Activated CD8-positive, alpha-beta T cell treated with anti-CD3 and anti-CD28 coated beads for 36 hours (primary cell): ENCODE results near the gene ZNF609. TPM values are rescaled to one million over a fixed set of nuclear protein-coding genes. Genes with fewer than 3 reads are reported as not detected.
A peak's percentile ranks its signal among the peaks of the same experiment; 100 is the strongest.

Experiments
- ATAC-seq: fragments of 200-7000 bp; cut with Tn5 transposase; one replicate; pipeline ENCODE4 v1.10.0; 2021; ENCODE audit warnings: mild to moderate bottlenecking, moderate library complexity
- CTCF ChIA-PET: fragments of 350-600 bp; sonication (Branson Sonifier 250); formaldehyde crosslinking; loops from one replicate; lab custom pipeline; 2021; ENCODE audit warnings: antibody characterized with exemption; lab: Charles Lee
- POLR2A ChIA-PET: fragments of 350-600 bp; sonication (Branson Sonifier 250); formaldehyde crosslinking; loops from one replicate; lab custom pipeline; 2021; ENCODE audit warnings: antibody characterized with exemption; lab: Charles Lee
- DNase-seq: peaks from one replicate; pipeline ENCODE4 v3.0.0-alpha.2; 2020
- H3K27ac Mint-ChIP-seq: one replicate; pipeline ENCODE4 v1.8.0; 2021; ENCODE audit warnings: mild to moderate bottlenecking, mixed read lengths
- H3K27me3 Mint-ChIP-seq: one replicate; pipeline ENCODE4 v1.8.0; 2021; ENCODE audit warnings: mixed read lengths
- H3K36me3 Mint-ChIP-seq: one replicate; pipeline ENCODE4 v1.8.0; 2021; ENCODE audit warnings: low read depth, mixed read lengths
- H3K4me1 Mint-ChIP-seq: one replicate; pipeline ENCODE4 v1.8.0; 2021; ENCODE audit warnings: low read depth, mixed read lengths
- H3K4me3 Mint-ChIP-seq: one replicate; pipeline ENCODE4 v1.8.0; 2021; ENCODE audit warnings: mild to moderate bottlenecking, moderate library complexity, mixed read lengths
- H3K9me3 Mint-ChIP-seq: one replicate; pipeline ENCODE4 v1.8.0; 2021; ENCODE audit warnings: mixed read lengths
- CTCF ChIP-seq: fragments of 200-600 bp; IDR thresholded peaks from one replicate; pipeline ENCODE4 v1.8.0; 2022; ENCODE audit warnings: antibody characterized with exemption, mild to moderate bottlenecking
- intact Hi-C: fragments of 100-400 bp; cut with micrococcal nuclease; formaldehyde crosslinking; loops from one replicate; pipeline ENCODE4 v1.10.0; 2022
- total RNA-seq, 2 experiments: library from RNA; stranded (reverse); gene quantifications; one replicate each; pipeline ENCODE4 v1.2.3, GENCODE V29; 2021

ZNF609 gene
- total RNA-seq, 2 experiments from 2014 or later = 37.2 to 39.6 TPM

GRCh38 chr15:64426845-64427465 lies 33.4 kb upstream of the ZNF609 start:
- peak; percentile 52 for TF ChIP-seq CTCF
- Mint-ChIP-seq H3K4me1 (peaks cover 40% of the 10 kb centered on the region), H3K27me3 (no peaks in the 10 kb centered on the region), H3K36me3 (peaks cover 21% of the 10 kb centered on the region), H3K4me3 (no peak overlapping the region), H3K9me3 (no peaks in the 10 kb centered on the region), H3K27ac (peak overlapping the region; percentile 61)
- DNase-seq (no peak), ATAC-seq (no peak)
- ChIA-PET POLR2A (interaction anchor here (0.8 to 1.3 kb wide), 2 partner anchors 23 to 207 kb away, joined by 3 read pairs; no protein-coding TSS in a partner anchor), CTCF (interaction anchor here (0.6 to 2.2 kb wide), 17 partner anchors 10 to 301 kb away, joined by 3 to 12 read pairs (median 3); no protein-coding TSS in a partner anchor)
- intact Hi-C loops = no loop called here

- DNase-seq (peak; percentile 35), ATAC-seq (peak; percentile 82)
- H3K4me3 Mint-ChIP-seq = peak overlapping the region; percentile 46
- H3K9me3 Mint-ChIP-seq = no peaks in the 10 kb centered on the region
- H3K4me1 Mint-ChIP-seq = peaks cover 40% of the 10 kb centered on the region
- TF ChIP-seq CTCF = no peak
- H3K36me3 Mint-ChIP-seq = peaks cover 21% of the 10 kb centered on the region
- CTCF ChIA-PET = interaction anchor here (1.2 kb wide), 1 partner anchor 28 kb away, joined by 3 read pairs; no protein-coding TSS in a partner anchor
- H3K27ac Mint-ChIP-seq = peak overlapping the region; percentile 94
- POLR2A ChIA-PET = interaction anchor here (0.7 to 1.2 kb wide), 4 partner anchors 14 to 1934 kb away, joined by 3 to 6 read pairs (median 3); partner anchors contain the start of gene ZNF609
- intact Hi-C loops = no loop called here
- no peaks in the 10 kb centered on the region for H3K27me3 Mint-ChIP-seq
Observed at GRCh38 chr15:64429448-64429847, 30.9 kb upstream of the ZNF609 start.

- ChIA-PET CTCF (interaction anchor here (0.7 to 1.3 kb wide), 5 partner anchors 17 to 256 kb away, joined by 3 to 7 read pairs (median 3); no protein-coding TSS in a partner anchor), POLR2A (interaction anchor here (1.0 to 1.2 kb wide), 4 partner anchors 13 to 249 kb away, joined by 3 to 6 read pairs (median 4); partner anchors contain the start of genes TRIP4 and ZNF609)
- intact Hi-C loops = no loop called here
- H3K27ac Mint-ChIP-seq = peak overlapping the region; percentile 94
- H3K4me3 Mint-ChIP-seq = peak overlapping the region; percentile 46
- peaks cover 19% of the 10 kb centered on the region for H3K36me3 Mint-ChIP-seq
- TF ChIP-seq CTCF = no peak
- no peaks in the 10 kb centered on the region for H3K27me3 Mint-ChIP-seq
- H3K9me3 Mint-ChIP-seq = no peaks in the 10 kb centered on the region
- ATAC-seq = peak; percentile 67
- DNase-seq = peak; percentile 51
- peaks cover 40% of the 10 kb centered on the region for H3K4me1 Mint-ChIP-seq
Observed at GRCh38 chr15:64430000-64430735, 30.2 kb upstream of the ZNF609 start.

- no peak for TF ChIP-seq CTCF
- no peaks in the 10 kb centered on the region for H3K27me3 Mint-ChIP-seq
- no peaks in the 10 kb centered on the region for H3K9me3 Mint-ChIP-seq
- intact Hi-C loops = no loop called here
- DNase-seq = no peak
- peak overlapping the region; percentile 80 for H3K27ac Mint-ChIP-seq
- H3K36me3 Mint-ChIP-seq = peaks cover 13% of the 10 kb centered on the region
- no peak overlapping the region for H3K4me3 Mint-ChIP-seq
- CTCF ChIA-PET = no interaction called here
- H3K4me1 Mint-ChIP-seq = peaks cover 31% of the 10 kb centered on the region
- POLR2A ChIA-PET = interaction anchor here (1.1 kb wide), 1 partner anchor 21 kb away, joined by 3 read pairs; no protein-coding TSS in a partner anchor
- peak; percentile 27 for ATAC-seq
Observed at GRCh38 chr15:64437982-64438381, 22.4 kb upstream of the ZNF609 start.
